HG02938 (cell line): ENCODE results near the gene DDX51.

ENCODE experiments used
- ATAC-seq: cut with Tn5 transposase; IDR thresholded peaks from one replicate; pipeline ENCODE4 v1.9.1; 2021; ENCODE audit warnings: mild to moderate bottlenecking, moderate library complexity; ENCODE audit not compliant: unreplicated experiment

DDX51 gene

GRCh38 chr12:132089407-132089910 is 54.7 kb downstream of the DDX51 start:
- no peak for ATAC-seq
